Muscle layer of duodenum (tissue), 2 donors: ENCODE results near the gene SPATA2.
A peak's percentile ranks its signal among the peaks of the same experiment; 100 is the strongest.

Experiments
- H3K27ac ChIP-seq: one replicate; pipeline ENCODE4 v1.7.0; 2013; ENCODE audit warnings: mild to moderate bottlenecking, low read length
- H3K27me3 ChIP-seq: one replicate; pipeline ENCODE4 v1.7.0; 2013; ENCODE audit warnings: low read depth, mild to moderate bottlenecking, control low read depth, low read length
- H3K36me3 ChIP-seq, 2 donors: one replicate each; pipeline ENCODE4 v1.7.0; 2013; ENCODE audit warnings: low read length in 2 of 2, control low read depth in 1 of 2, mild to moderate bottlenecking in 1 of 2; ENCODE audit not compliant: insufficient read depth in 2 of 2, control insufficient read depth in 1 of 2
- H3K4me1 ChIP-seq, 2 donors: one replicate each; pipeline ENCODE4 v1.7.0; 2013; ENCODE audit warnings: low read length in 2 of 2, mild to moderate bottlenecking in 2 of 2, control low read depth in 1 of 2, moderate library complexity in 1 of 2; ENCODE audit not compliant: insufficient read depth in 2 of 2, control insufficient read depth in 1 of 2
- H3K4me3 ChIP-seq, 2 donors: one replicate each; pipeline ENCODE4 v1.7.0; 2013; ENCODE audit warnings: low read length in 2 of 2, low read depth in 1 of 2, mild to moderate bottlenecking in 1 of 2
- H3K9me3 ChIP-seq, 2 donors: one replicate each; pipeline ENCODE4 v1.7.0; 2013; ENCODE audit warnings: low read length in 2 of 2, control low read depth in 1 of 2, mild to moderate bottlenecking in 1 of 2; ENCODE audit not compliant: control insufficient read depth in 1 of 2
- donor health status: healthy.

Gene SPATA2

DNA sequence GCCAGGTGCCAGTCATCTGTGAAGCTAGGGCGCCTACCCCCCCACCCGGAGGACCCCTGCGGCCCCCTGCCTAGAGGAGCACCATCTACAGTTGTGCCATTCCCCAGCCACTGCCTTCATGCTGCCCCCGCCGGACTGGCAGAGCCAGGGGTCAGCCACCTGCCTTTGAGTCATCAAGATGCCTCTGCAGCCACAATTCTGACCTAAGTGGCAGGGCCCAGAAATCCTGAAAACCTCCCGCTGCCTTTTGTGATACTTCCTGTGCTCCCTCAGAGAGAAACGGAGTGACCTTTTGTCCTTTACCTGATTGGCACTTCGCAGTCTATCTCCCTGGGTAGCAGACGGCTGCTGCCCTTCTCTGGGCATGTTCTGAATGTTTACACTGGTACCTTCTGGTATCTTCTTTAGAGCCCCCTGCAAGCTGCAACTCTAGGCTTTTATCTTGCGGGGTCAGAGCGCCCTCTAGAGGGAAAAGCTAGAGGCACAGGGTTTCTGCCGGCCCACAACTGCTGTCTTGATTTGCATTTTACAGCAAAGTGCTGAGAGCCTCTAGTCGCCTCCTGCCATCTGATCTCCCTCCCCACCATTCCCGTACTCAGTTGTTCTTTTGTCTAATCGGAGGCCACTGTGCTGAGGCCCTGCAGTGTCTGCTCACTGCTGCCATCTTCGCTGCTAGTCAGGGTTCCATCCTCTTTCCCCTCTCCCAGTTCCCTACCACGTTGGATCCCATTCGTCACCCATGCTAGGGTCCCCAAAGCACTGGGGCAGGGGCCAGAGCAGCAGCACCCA is 26.9 kb downstream of the SPATA2 start:
- Histone ChIP-seq H3K27ac (no peak overlapping the region), H3K36me3 (peaks cover 10 to 41% of the 10 kb centered on the region in 2 donors), H3K4me3 (no peak overlapping the region), H3K4me1 (peaks cover 0 to 56% of the 10 kb centered on the region in 2 donors), H3K27me3 (no peaks in the 10 kb centered on the region), H3K9me3 (no peaks in the 10 kb centered on the region)

DNA sequence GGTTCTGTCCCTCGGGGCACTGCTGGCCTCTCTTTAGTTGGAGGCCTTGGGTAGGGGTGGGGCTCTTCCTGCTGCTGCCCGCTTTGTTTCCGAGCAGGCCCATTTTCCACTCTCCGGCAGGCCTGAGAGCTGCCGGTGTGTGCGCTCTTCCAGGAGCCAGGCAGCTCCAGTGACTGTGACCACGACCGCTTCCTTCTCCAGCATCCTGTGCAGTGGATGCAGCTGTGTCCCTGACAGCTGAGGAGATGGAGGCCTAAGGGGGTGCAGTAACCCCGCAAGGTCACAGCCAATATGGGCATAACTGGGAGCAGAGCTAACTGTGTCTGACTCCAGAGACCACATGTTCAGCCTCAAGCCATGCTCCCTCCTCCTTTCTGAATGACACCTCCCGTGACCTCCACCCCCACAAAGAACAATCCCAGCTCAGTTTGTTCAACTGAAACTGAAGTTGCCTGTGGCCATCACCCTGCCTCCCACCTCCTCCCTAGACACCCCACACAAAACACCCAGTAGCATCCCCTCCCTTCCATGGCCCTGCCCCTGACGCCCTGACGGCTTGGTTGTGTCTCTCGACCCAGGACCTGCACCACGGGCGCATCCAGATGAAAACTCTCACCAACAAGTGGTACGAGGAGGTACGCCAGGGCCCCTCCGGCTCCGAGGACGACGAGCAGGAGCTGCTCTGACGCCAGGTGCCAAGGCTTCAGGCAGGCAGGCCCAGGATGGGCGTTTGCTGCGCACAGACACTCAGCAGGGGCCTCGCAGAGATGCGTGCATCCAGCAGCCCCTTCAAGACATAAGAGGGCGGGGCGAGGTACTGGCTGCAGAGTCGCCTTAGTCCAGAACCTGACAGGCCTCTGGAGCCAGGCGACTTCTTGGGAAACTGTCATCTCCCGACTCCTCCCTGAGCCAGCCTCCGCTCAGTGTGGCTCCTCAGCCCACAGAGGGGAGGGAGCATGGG is 27.8 kb downstream of the SPATA2 start:
- Histone ChIP-seq H3K36me3 (peaks cover 10 to 45% of the 10 kb centered on the region in 2 donors), H3K9me3 (no peaks in the 10 kb centered on the region), H3K27ac (peak overlapping the region; percentile 16), H3K27me3 (no peaks in the 10 kb centered on the region), H3K4me1 (peaks cover 0 to 52% of the 10 kb centered on the region in 2 donors), H3K4me3 (no peak overlapping the region)

DNA sequence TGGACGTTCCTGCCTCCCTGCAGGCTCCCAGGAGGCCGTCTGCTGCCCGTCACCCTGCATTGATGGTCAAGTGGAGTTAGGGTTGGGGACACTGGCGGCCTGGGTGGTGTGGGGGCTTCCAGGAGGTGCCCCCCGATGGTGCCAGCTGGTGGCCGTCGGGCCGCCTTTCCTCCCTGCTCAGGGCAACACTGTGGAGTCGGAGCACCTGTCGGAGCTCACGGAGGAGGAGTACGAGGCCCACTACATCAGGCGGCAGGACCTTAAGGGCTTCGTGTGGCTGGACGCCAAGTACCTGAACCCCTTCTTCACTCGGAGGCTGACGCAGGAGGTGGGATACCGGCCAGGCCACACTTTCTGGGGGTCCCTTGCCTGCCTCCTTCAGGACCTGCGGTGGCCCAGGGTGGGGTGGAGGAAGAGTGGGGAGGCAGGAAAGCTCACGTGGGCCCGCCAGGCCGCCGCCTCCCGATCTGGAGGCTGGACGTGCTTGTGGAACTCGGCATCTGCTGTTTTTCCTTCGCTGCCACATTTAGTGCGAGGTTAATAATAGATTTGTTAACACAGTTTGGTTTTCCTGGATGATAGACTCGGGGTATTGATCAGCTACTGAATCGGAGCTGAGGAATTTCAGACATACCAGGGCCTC is 28.6 kb downstream of the SPATA2 start:
- peaks cover 10 to 51% of the 10 kb centered on the region in 2 donors for H3K36me3 ChIP-seq
- H3K27me3 ChIP-seq = no peaks in the 10 kb centered on the region
- H3K27ac ChIP-seq = peak overlapping the region; percentile 16
- no peaks in the 10 kb centered on the region for H3K9me3 ChIP-seq
- H3K4me1 ChIP-seq = peaks cover 0 to 50% of the 10 kb centered on the region in 2 donors
- no peak overlapping the region for H3K4me3 ChIP-seq

DNA sequence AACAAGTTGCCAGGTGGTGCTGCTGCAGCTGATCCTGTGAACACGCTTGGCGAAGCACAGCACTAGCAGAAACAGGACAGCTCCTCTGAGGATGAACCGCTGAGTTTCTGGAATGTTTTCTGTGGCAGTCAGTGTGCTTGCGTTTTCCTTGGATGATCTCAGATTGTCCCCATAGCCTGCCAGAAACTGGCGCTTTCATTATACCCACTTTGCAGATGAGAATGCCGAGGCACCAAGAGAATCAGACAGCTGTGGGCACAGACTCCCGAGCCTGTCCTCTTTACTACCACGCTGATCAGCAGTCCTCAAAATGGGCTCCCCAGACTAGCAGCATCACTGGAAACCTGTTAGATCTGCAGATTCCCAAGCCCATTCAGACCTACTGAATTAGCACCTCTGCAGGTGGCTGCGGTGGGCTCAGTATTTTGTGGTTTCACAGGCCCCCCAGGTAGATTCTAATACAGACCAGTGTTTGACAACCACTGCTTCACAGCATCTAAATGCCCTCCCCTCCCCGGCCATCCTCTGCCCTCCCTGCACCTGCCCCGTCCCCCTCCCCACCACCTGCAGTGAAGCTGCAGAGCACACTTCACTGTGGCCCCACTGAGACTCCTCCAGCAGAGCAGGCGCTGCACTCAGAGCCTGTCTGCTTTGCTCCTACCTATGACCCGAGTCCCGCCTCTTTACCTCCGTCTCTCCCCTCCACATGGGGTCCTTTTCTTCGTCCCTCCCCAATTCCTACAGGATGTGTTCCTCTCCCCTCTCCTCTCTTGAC is 29.6 kb downstream of the SPATA2 start:
- H3K9me3 ChIP-seq = no peaks in the 10 kb centered on the region
- peaks cover 0 to 40% of the 10 kb centered on the region in 2 donors for H3K4me1 ChIP-seq
- H3K27ac ChIP-seq = no peak overlapping the region
- H3K27me3 ChIP-seq = no peaks in the 10 kb centered on the region
- peaks cover 10 to 58% of the 10 kb centered on the region in 2 donors for H3K36me3 ChIP-seq
- H3K4me3 ChIP-seq = no peak overlapping the region

GRCh38 chr20:49883246-49883802 is 32.0 kb downstream of the SPATA2 start:
- Histone ChIP-seq H3K9me3 (no peaks in the 10 kb centered on the region), H3K4me3 (no peak overlapping the region), H3K36me3 (peaks cover 28 to 64% of the 10 kb centered on the region in 2 donors), H3K4me1 (peaks cover 0 to 18% of the 10 kb centered on the region in 2 donors), H3K27me3 (no peaks in the 10 kb centered on the region), H3K27ac (no peak overlapping the region)

DNA sequence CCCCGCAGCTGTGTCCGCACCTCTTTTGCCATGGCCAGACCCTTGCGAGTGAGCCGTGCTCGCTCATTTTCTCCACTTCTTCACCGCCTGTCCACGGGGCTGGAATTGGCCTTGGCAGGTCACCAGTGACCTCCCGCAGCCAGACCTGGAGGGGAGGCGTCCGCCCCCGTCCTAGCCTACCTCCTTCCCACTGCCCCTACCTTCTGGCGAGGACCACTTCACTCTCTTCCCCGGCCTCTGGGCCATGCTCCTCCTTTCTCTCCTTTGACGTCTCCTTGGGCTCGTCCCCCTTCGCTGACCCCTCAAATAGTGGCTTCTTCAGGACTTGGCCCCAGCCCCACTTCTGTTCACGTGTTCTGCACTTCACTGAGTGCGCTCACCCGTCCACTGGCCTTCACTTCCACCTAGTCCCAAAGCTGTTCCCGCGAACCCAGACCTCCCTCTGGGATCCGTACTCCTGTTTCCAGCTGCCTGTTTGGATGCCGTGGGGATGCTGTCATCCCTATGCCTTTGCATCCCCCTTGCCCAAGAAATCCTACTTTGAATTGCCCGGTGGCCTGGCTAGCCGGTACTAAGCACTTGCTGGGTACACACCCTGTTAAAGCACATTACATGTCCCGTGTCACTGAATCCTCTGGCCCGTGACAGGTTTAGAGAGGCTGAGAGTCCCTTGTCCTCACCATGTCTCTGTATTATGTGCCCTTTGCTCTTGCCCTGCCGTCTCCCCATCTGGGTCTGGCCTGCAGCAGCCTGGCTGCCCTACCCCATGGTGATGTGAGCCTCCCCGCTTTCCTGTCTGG is 33.0 kb downstream of the SPATA2 start:
- no peaks in the 10 kb centered on the region for H3K27me3 ChIP-seq
- H3K36me3 ChIP-seq = peaks cover 31 to 58% of the 10 kb centered on the region in 2 donors
- H3K9me3 ChIP-seq = no peaks in the 10 kb centered on the region
- H3K27ac ChIP-seq = no peak overlapping the region
- H3K4me3 ChIP-seq = no peak overlapping the region
- H3K4me1 ChIP-seq = peaks cover 0 to 13% of the 10 kb centered on the region in 2 donors

GRCh38 chr20:49880724-49881445 is 34.4 kb downstream of the SPATA2 start:
- no peaks in the 10 kb centered on the region for H3K27me3 ChIP-seq
- no peak overlapping the region for H3K4me3 ChIP-seq
- H3K27ac ChIP-seq = no peak overlapping the region
- peaks cover 0 to 12% of the 10 kb centered on the region in 2 donors for H3K4me1 ChIP-seq
- peaks cover 36 to 44% of the 10 kb centered on the region in 2 donors for H3K36me3 ChIP-seq
- H3K9me3 ChIP-seq = no peaks in the 10 kb centered on the region

DNA sequence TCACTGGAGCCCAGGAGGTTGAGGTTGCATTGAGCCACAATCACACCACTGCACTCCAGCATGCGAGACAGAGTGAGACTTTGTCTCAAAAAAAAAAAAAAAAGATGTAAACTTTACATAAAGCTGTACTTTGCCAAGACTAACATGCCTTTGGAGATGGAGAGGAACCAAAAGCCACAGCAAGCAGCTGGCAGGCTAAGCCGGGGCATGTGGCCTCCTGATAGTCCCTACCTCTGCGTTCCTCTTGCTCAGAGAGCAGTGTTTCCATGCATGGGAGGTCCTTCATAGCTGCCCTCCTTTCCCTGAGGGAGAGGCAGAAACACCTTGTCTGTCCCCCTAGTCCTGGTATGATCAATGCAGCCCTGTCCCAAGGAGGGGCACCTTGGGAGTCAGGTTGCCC is 35.2 kb downstream of the SPATA2 start:
- H3K9me3 ChIP-seq = no peaks in the 10 kb centered on the region
- no peak overlapping the region for H3K27ac ChIP-seq
- H3K4me1 ChIP-seq = peaks cover 0 to 12% of the 10 kb centered on the region in 2 donors
- H3K4me3 ChIP-seq = no peak overlapping the region
- H3K27me3 ChIP-seq = no peaks in the 10 kb centered on the region
- H3K36me3 ChIP-seq = peaks cover 36 to 38% of the 10 kb centered on the region in 2 donors

DNA sequence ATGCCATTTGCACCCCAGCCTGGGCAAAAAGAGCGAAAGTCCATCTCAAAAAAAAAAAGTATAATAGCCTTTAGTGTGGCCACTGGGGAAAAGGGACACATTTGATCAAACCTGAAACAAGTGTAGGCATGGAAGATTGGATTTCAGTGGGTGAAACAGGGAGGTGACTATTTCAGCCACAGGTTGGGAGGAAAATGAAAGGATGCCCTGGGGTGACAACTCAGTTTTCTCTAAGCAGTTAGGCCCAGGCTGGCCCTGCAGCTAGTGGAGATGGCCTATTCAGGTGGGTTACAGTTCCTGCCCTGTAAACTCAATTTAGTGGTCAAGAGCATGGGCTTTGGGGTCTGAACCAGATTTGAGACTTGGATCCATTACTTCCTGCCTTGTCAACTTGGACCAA is 36.4 kb downstream of the SPATA2 start:
- Histone ChIP-seq H3K36me3 (peaks cover 29 to 39% of the 10 kb centered on the region in 2 donors), H3K27ac (no peak overlapping the region), H3K9me3 (no peaks in the 10 kb centered on the region)

More for the DNA sequence above, 36.4 kb downstream of the SPATA2 start:
- H3K27me3 ChIP-seq = no peaks in the 10 kb centered on the region
- no peak overlapping the region for H3K4me3 ChIP-seq
- peaks cover 0 to 12% of the 10 kb centered on the region in 2 donors for H3K4me1 ChIP-seq
